GM06990 (cell line): Measurements from ENCODE around the gene CPNE2.
"Not testable (repeated sequence)": the region's sequence is repeated elsewhere in the genome, so short reads cannot be mapped to it uniquely, and the experiment has no call there.

Experiments used
- DNase-seq: peaks from one replicate; pipeline ENCODE4 v3.0.0-alpha.2; 2011; ENCODE audit not compliant: insufficient read length; ENCODE audit errors: extremely low read depth
- H3K27me3 ChIP-seq: replicated peaks from 2 replicates; pipeline ENCODE4 v1.6.0; 2011; ENCODE audit warnings: low read length; ENCODE audit not compliant: control insufficient read depth, insufficient read depth
- H3K36me3 ChIP-seq: 2 replicates; pipeline ENCODE4 v1.5.1; 2011; ENCODE audit warnings: low read length; ENCODE audit not compliant: control insufficient read depth, insufficient read depth
- H3K4me3 ChIP-seq: replicated peaks from 2 replicates; pipeline ENCODE4 v1.5.1; 2011; ENCODE audit warnings: low read depth, mild to moderate bottlenecking, control low read depth, low read length
- TF ChIP-seq, protein P1 (sequence below): IDR thresholded peaks from 2 replicates; pipeline ENCODE4 v1.5.1; 2011; ENCODE audit warnings: low read length, control low read depth, mild to moderate bottlenecking, inconsistent platforms; ENCODE audit not compliant: insufficient read depth, poor library complexity, severe bottlenecking

Gene CPNE2

DNA sequence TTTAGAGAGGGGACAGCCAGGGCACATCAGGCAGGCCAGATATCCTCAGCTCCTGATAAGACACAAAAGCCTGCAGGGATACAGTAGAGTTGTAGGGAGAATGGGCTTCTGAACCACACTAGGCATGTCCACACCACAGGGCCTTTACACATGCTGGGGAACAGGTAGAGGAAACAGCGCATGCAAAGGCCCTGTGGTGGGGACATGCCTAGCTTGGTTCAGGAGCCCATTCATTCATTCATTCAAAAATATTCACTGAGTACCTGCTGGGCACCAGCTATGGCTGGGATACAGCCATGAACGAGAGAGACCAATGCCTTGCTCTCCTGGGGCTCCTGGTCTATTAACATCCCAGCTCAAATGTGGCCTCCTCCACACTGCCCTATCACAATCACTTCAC lies 4.4 kb downstream of the CPNE2 start:
- no peak for DNase-seq
- Histone ChIP-seq H3K36me3 (no peaks in the 10 kb centered on the region), H3K27me3 (no peaks in the 10 kb centered on the region), H3K4me3 (no peak overlapping the region)
- TF ChIP-seq, protein P1, sequence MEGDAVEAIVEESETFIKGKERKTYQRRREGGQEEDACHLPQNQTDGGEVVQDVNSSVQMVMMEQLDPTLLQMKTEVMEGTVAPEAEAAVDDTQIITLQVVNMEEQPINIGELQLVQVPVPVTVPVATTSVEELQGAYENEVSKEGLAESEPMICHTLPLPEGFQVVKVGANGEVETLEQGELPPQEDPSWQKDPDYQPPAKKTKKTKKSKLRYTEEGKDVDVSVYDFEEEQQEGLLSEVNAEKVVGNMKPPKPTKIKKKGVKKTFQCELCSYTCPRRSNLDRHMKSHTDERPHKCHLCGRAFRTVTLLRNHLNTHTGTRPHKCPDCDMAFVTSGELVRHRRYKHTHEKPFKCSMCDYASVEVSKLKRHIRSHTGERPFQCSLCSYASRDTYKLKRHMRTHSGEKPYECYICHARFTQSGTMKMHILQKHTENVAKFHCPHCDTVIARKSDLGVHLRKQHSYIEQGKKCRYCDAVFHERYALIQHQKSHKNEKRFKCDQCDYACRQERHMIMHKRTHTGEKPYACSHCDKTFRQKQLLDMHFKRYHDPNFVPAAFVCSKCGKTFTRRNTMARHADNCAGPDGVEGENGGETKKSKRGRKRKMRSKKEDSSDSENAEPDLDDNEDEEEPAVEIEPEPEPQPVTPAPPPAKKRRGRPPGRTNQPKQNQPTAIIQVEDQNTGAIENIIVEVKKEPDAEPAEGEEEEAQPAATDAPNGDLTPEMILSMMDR = no peak

DNA sequence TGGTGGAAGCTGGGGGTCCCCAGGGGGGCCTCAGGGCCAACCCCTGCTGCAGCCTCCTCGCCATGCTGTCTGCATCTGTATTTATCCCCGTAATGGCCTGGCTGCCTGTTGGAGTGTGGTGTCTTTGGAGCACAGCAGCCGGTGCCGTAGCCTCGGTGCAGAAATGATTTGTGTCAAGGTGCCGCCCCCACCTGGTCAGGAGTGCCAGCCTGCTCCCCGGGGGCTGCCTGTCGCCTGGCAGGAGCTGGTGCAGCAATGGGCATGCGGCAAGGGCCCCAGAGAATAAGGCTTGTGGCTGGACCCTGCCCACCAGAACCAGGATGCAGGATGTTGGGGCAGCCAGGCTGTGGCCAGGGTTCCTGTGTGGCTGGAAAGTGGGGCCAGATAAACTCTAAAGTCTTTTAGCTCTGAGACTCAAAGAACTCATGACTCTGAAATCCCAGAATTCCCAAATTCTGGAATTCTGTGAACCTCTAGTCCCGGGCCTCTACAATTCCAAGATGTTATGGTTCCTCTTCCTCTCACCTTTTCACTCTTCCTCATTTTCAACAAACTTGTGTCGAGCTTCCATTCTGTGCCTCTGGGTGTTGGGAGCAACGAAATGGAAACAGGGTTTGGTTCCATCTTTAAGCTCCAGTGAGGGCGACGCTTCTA lies 5.9 kb downstream of the CPNE2 start:
- H3K4me3 ChIP-seq = no peak overlapping the region
- no peaks in the 10 kb centered on the region for H3K36me3 ChIP-seq
- no peaks in the 10 kb centered on the region for H3K27me3 ChIP-seq
- DNase-seq = no peak
- TF ChIP-seq, protein P1 = no peak

DNA sequence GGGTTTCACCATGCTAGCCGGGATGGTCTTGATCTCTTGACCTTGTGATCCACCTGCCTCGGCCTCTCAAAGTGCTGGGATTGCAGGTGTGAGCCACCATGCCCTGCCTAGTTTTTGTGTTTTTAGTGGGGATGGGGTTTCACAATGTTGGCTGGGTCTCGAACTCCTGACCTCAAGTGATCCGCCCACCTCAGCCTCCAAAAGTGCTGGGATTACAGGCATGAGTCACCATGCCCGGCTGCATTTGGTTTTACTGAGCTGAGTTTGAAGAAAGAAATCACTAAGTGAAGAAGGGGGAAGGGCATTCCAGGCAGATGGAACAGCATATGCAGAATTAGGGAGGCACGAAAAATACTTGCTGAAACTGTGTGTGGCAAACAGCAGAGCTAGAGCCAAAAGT lies 7.6 kb downstream of the CPNE2 start:
- DNase-seq, H3K36me3 ChIP-seq, H3K4me3 ChIP-seq, H3K27me3 ChIP-seq: not testable (repeated sequence)

DNA sequence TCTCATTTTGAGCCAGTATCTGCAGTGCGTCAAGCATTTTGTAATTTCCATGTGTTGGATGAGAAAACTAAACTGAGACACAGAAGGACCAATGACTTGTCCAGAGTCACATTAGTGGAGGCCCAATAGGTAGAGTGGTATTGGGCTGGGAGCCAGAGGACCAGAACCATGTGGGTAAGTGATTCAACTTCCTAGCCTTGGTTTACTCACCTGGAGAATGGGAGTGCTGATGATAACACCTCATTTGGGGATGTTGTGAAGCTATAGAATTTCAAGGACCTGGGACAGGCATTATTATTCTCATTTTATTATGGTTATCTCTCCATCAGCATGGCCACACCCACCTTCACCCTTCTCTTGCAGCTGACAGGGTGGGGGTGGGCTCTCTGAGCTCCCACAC lies 8.1 kb downstream of the CPNE2 start:
- Histone ChIP-seq H3K36me3 (no peaks in the 10 kb centered on the region), H3K27me3 (no peaks in the 10 kb centered on the region), H3K4me3 (no peak overlapping the region)
- TF ChIP-seq, protein P1 = no peak
- DNase-seq = no peak

DNA sequence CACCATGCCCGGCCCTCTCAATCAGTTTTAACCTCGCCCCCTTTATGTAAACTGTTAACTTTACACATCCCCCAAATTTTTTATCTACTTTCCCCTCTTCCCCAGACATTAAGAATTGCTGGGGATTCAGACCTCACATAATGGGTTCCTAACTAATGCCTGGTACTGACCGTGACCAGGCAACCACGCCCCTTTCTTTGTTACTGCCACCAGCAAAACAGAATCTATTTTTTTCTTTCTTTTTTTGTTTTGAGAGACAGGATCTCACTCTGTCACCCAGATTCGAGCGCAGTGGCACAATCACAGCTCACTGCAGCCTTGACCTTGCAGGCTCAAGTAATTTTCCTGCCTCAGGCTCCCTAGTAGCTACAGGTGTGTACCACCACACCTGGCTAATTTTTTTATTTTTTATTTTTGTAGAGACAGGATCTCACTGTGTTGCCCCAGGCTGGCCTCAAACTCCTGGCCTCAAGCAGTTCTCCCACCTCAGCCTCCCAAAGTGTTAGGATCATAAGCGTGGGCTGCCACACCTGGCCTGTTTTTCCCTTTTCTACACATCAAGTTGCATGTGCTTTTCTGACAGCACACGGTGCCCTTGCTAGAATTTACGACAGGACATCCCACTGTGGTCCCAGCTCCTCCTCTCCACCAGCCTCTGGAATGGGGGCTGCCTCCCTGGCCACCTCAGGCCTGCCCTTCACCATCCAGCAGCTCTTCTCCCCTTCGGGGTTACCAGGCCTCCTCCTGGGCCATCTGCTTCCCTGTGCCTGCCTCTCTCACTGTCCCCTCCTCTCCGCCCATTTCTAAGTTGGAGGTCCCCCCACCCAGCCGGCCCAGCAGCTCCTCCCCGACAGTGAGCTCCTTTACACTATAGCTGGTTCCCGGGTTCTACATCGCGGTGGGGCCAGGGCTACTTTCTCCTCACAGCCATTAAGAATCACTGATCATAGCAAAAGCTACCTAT lies 10.8 kb downstream of the CPNE2 start:
- Histone ChIP-seq H3K36me3 (no peaks in the 10 kb centered on the region), H3K4me3 (no peak overlapping the region), H3K27me3 (no peaks in the 10 kb centered on the region)
- TF ChIP-seq, protein P1 = no peak
- no peak for DNase-seq

DNA sequence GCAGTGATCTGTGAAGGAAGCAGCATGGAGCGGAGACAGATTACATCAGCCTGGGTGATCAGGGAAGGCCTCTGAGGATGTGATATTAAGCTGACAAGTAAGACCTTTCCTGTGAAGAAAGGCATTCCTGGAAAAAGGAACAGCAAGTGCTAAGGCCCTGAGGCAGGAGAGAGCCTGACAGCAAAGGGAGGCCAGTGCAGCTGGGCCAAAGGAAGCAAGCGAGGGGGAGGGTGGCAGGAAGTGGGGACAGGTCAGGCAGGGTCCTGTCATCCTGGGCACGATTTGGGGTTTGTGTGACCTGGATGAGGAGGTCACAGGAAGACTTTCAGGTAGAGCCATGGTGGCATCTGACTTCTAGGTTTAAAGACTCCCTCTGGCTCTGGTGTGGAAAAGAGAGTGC lies 12.3 kb downstream of the CPNE2 start:
- DNase-seq = no peak
- Histone ChIP-seq H3K36me3 (no peaks in the 10 kb centered on the region), H3K27me3 (no peaks in the 10 kb centered on the region), H3K4me3 (no peak overlapping the region)
- TF ChIP-seq, protein P1 = no peak
